Small intestine (tissue), 7 donors: ENCODE results near the gene CNOT6. TPM values are rescaled to one million over a fixed set of nuclear protein-coding genes. Genes with fewer than 3 reads are reported as not detected.

Source experiments
- DNase-seq, 2 donors: peaks; one replicate each; pipeline versions ENCODE4 v3.0.0 to v3.0.0-alpha.2; 2013
- FAIRE-seq: peaks from 2 replicates; lab custom pipeline; 2012; peaks lifted over from hg19 to GRCh38; lab: Jason Lieb, UNC
- H3K27ac ChIP-seq, 3 donors: one replicate each; pipeline ENCODE4 v1.5.1; 2013; ENCODE audit warnings: low read length in 2 of 3, mild to moderate bottlenecking in 2 of 3, control low read depth in 1 of 3, inconsistent platforms in 1 of 3, low read depth in 1 of 3, moderate library complexity in 1 of 3
- H3K27me3 ChIP-seq, 3 donors: one replicate each; pipeline ENCODE4 v1.6.1; 2013; ENCODE audit warnings: low read length in 3 of 3, inconsistent platforms in 1 of 3; ENCODE audit not compliant: control insufficient read depth in 3 of 3, insufficient read depth in 3 of 3
- H3K36me3 ChIP-seq, 3 donors: one replicate each; pipeline ENCODE4 v1.6.1; 2013; ENCODE audit warnings: low read length in 3 of 3, inconsistent platforms in 1 of 3, low read depth in 1 of 3, mild to moderate bottlenecking in 1 of 3, moderate library complexity in 1 of 3; ENCODE audit not compliant: control insufficient read depth in 3 of 3, insufficient read depth in 2 of 3
- H3K4me1 ChIP-seq, 3 donors: one replicate each; pipeline ENCODE4 v1.6.1; 2013; ENCODE audit warnings: low read length in 2 of 3, inconsistent platforms in 1 of 3, low read depth in 1 of 3, mild to moderate bottlenecking in 1 of 3, moderate library complexity in 1 of 3; ENCODE audit not compliant: control insufficient read depth in 3 of 3, insufficient read depth in 2 of 3
- H3K4me3 ChIP-seq, 3 donors: one replicate each; pipeline ENCODE4 v1.5.1; 2013; ENCODE audit warnings: low read length in 3 of 3, control low read depth in 1 of 3, inconsistent platforms in 1 of 3, low read depth in 1 of 3, mild to moderate bottlenecking in 1 of 3, moderate library complexity in 1 of 3
- H3K9me3 ChIP-seq, 2 donors: one replicate each; pipeline ENCODE4 v1.6.1; 2013; ENCODE audit warnings: low read depth in 1 of 2, low read length in 1 of 2; ENCODE audit not compliant: control insufficient read depth in 2 of 2, insufficient read depth in 1 of 2
- WGBS, 3 donors: extraction: QIAGEN DNeasy Blood & Tissue Kit; methylation state at CpG; one replicate each; pipeline ENCODE4 v1.1.7; 2013; 5-methylcytosine and 5-hydroxymethylcytosine counted together
- polyA plus RNA-seq, 4 donors: library from polyadenylated mRNA; stranded (reverse) in 3 of 4; unstranded in 1 of 4; fragments of 200-250 nt in 3 of 4; fragments of 120-200 nt in 1 of 4; gene quantifications; one replicate each; pipeline versions ENCODE4 v1.2.1 to v1.2.3, GENCODE V29; 2013
- donor health status: healthy with polysubstance abuse.
- donor health status: control.
- donor health status: control.
- donor health status: Bipolar disorder and iron deficiency.
- donor health status: healthy.

Gene CNOT6
- polyA plus RNA-seq, 4 donors, result 9.5 to 30.7 (median 14.5) TPM

- FAIRE-seq, result no peak
- WGBS, 3 donors, result 86 to 92% (median 89%) methylated on average over 6 of the region's 6 CpGs
- peaks cover 0 to 31% (median 3%) of the 10 kb centered on the region in 3 donors for H3K36me3 ChIP-seq
- H3K27ac ChIP-seq, result no peak overlapping the region
- no peak for DNase-seq
- H3K27me3 ChIP-seq, result no peaks in the 10 kb centered on the region
- H3K4me3 ChIP-seq, result no peak overlapping the region
- no peaks in the 10 kb centered on the region for H3K9me3 ChIP-seq
- no peaks in the 10 kb centered on the region for H3K4me1 ChIP-seq
These were observed 46.0 kb downstream of the CNOT6 start for GRCh38 chr5:180540050-180540694.

DNA sequence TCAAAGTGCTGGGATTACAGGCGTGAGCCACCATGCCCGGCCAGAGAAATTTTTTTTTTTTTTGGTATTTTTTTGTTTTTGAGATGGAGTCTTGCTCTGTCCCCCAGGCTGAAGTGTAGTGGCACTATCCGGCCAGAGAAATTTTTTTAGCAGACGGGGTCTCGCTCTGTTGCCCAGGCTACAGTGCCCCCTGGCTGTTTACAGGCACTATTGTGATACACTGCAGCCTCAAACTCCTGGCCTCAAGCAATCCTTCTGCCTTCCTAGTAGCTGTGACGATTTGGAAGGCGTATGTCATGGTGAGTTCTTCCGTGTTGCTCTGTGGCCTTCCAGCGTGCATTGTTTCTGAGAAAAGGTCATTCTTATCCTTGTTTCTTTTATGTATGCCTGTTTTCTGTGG is 47.5 kb downstream of the CNOT6 start:
- no peaks in the 10 kb centered on the region for H3K27me3 ChIP-seq
- H3K4me3 ChIP-seq, result no peak overlapping the region
- H3K4me1 ChIP-seq, result no peaks in the 10 kb centered on the region
- DNase-seq (no peak), FAIRE-seq (no peak)
- WGBS, 3 donors, result 88 to 95% (median 90%) methylated on average over 9 of the region's 9 CpGs
- H3K9me3 ChIP-seq, result no peaks in the 10 kb centered on the region
- H3K36me3 ChIP-seq, result peaks cover 0 to 27% (median 3%) of the 10 kb centered on the region in 3 donors
- no peak overlapping the region for H3K27ac ChIP-seq

GRCh38 chr5:180545248-180545647 is 51.1 kb downstream of the CNOT6 start:
- peaks cover 0 to 5% (median 3%) of the 10 kb centered on the region in 3 donors for H3K4me1 ChIP-seq
- H3K4me3 ChIP-seq, result no peak overlapping the region
- no peaks in the 10 kb centered on the region for H3K27me3 ChIP-seq
- FAIRE-seq (no peak), DNase-seq (no peak)
- 97 to 98% (median 98%) methylated on average over 3 of the region's 3 CpGs for WGBS, 3 donors
- peaks cover 0 to 25% (median 3%) of the 10 kb centered on the region in 3 donors for H3K36me3 ChIP-seq
- no peaks in the 10 kb centered on the region for H3K9me3 ChIP-seq
- no peak overlapping the region for H3K27ac ChIP-seq

DNA sequence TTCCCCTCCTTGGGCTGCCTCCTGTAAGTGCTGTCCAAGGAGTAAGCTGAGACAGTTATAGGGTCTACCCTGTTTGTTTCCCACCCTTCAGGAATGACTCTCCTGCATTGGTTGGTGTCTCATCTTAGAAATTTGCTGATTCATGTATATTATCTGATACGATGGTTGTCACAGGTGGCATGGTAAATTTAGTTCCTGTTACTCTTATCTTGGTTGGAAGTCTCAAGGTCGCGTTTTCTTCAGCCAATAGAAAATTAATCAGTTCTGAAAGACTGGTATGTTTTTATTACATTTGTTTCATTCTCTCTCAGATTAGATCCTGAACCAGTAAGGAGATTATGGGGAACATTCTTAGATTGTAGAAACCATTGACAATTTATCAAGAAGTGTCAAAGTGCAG is 54.4 kb downstream of the CNOT6 start:
- Histone ChIP-seq H3K27ac (peak overlapping the region; percentile 34 to 81 (median 69)), H3K36me3 (peaks cover 3 to 18% (median 4%) of the 10 kb centered on the region in 3 donors), H3K9me3 (no peaks in the 10 kb centered on the region), H3K4me3 (no peak overlapping the region), H3K4me1 (peaks cover 0 to 5% (median 3%) of the 10 kb centered on the region in 3 donors), H3K27me3 (no peaks in the 10 kb centered on the region)
- no peak for FAIRE-seq
- 19 to 54% (median 27%) methylated on average over 3 of the region's 3 CpGs for WGBS, 3 donors
- DNase-seq, result peak; percentile 60 to 96

GRCh38 chr5:180553530-180553929 is 59.4 kb downstream of the CNOT6 start:
- Histone ChIP-seq H3K4me3 (no peak overlapping the region), H3K27me3 (no peaks in the 10 kb centered on the region), H3K4me1 (peaks cover 0 to 3% (median 0%) of the 10 kb centered on the region in 3 donors), H3K36me3 (peaks cover 4 to 31% (median 8%) of the 10 kb centered on the region in 3 donors), H3K27ac (no peak overlapping the region), H3K9me3 (no peaks in the 10 kb centered on the region)
- 92 to 95% (median 93%) methylated on average over 3 of the region's 3 CpGs for WGBS, 3 donors
- FAIRE-seq (no peak), DNase-seq (no peak)

DNA sequence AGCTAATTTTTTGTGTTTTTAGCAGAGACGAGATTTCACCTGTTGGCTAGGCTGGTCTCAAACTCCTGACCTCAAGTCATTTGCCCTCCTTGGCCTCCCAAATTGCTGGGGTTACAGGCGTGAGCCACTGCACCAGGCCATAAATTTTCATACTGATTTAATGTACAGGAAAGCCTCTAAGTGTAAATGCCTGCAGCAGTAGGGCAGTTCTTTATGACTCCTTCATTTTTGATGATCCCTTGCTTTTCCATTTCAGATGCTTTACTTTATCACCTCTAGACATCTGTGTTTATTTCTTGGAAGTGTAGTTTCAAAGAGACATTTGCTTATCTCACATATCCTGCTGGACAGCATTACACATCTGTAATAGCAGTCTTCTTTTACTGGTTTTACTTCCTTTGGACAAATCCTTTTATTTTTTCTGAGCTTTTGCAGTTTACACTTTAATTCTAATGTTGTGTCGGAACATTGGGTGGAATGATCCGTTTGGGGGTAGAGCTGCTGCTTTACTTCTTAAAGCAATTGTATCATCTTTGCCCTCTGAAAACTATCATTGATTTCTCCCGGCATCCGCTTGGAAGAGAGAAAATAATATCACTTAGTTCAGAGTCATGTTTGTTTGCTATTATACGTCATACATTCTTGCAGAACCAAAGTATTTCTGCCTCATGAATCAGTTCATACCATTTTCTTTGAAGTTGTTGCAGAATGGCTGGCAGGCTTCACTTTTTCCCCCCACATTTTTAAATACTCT is 61.2 kb downstream of the CNOT6 start:
- Histone ChIP-seq H3K4me3 (no peak overlapping the region), H3K4me1 (no peaks in the 10 kb centered on the region), H3K27ac (no peak overlapping the region), H3K27me3 (no peaks in the 10 kb centered on the region), H3K9me3 (no peaks in the 10 kb centered on the region), H3K36me3 (peaks cover 4 to 26% (median 8%) of the 10 kb centered on the region in 3 donors)
- no peak for DNase-seq
- FAIRE-seq, result no peak
- 88 to 91% (median 90%) methylated on average over 7 of the region's 7 CpGs for WGBS, 3 donors

GRCh38 chr5:180557217-180557809 is 63.1 kb downstream of the CNOT6 start:
- H3K27me3 ChIP-seq, result no peaks in the 10 kb centered on the region
- FAIRE-seq, result no peak
- H3K36me3 ChIP-seq, result peaks cover 2 to 24% (median 8%) of the 10 kb centered on the region in 3 donors
- H3K9me3 ChIP-seq, result no peaks in the 10 kb centered on the region
- no peak overlapping the region for H3K27ac ChIP-seq
- H3K4me3 ChIP-seq, result no peak overlapping the region
- no peak for DNase-seq
- no peaks in the 10 kb centered on the region for H3K4me1 ChIP-seq
- WGBS, 3 donors, result 84 to 91% (median 86%) methylated on average over 2 of the region's 2 CpGs

DNA sequence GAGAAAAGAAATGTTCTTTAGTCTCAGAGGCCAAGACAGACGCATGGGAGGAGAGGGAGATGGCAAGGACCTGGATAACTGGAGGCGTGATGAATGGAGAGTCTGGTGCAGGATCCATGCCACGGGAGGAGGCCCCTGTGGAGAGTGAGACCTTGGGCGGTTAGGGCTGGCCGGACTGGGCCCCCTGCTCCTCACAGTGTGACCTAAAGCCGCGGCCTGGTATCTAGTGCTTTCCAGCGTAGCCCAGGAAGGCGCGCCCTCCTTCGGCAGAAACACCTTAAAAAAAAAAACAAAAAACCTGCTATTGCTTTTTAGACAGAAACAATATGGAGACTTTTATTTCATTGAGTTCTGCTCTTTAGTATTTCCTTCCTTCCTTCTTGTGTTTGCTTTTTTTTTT is 64.1 kb downstream of the CNOT6 start:
- DNase-seq, result no peak
- peaks cover 2 to 21% (median 10%) of the 10 kb centered on the region in 3 donors for H3K36me3 ChIP-seq
- no peak for FAIRE-seq
- H3K4me1 ChIP-seq, result no peaks in the 10 kb centered on the region
- no peak overlapping the region for H3K4me3 ChIP-seq
- no peaks in the 10 kb centered on the region for H3K9me3 ChIP-seq
- no peak overlapping the region for H3K27ac ChIP-seq
- H3K27me3 ChIP-seq, result no peaks in the 10 kb centered on the region
- WGBS, 3 donors, result 92 to 96% (median 94%) methylated on average over 11 of the region's 11 CpGs
